Measurements from ENCODE around the gene KCNH4. TPM values are rescaled to one million over a fixed set of nuclear protein-coding genes. Genes with fewer than 3 reads are reported as not detected.

Gene KCNH4
- polyA plus RNA-seq (not detected in 3 replicates), polyA minus RNA-seq (0.06 TPM in 1 of 3 replicates, not detected in the others)
- polyA plus RNA-seq (2011; ENCODE audit: low read depth), result not detected
- polyA plus RNA-seq (2011; cell fraction: cytosol; rRNA removed), result 0.01 TPM in 1 of 2 replicates, not detected in the other
- polyA plus RNA-seq (2011; cell fraction: nucleus; rRNA removed), result not detected in 2 replicates
- not detected in 2 replicates for polyA plus RNA-seq (2012; ENCODE audit: low replicate concordance)
- not detected for polyA minus RNA-seq (2011; cell fraction: cytosol; rRNA and poly(A)+ RNA removed)
- polyA minus RNA-seq (2011; cell fraction: nucleus; rRNA and poly(A)+ RNA removed), result not detected in 2 replicates

GRCh38 chr17:42180922-42181850, at the start of gene KCNH4:
TSS of gene KCNH4 (minus strand) at chr17:42181142. CDS start at chr17:42180945, 197 bp downstream.
- Histone ChIP-seq H3K9me1 (ENCODE audit: control insufficient read depth, extremely low read depth, insufficient read depth, low read length) (no peaks in the 10 kb centered on the region), H3K36me3 (ENCODE audit: control insufficient read depth in 2 of 2, extremely low read depth in 1 of 2, insufficient read depth in 2 of 2, low read length in 2 of 2) (no peaks in the 10 kb centered on the region), H3K27me3 (ENCODE audit: control insufficient read depth, extremely low read depth, insufficient read depth, low read length) (peaks cover 60% of the 10 kb centered on the region), H2AFZ (ENCODE audit: control insufficient read depth, low read length) (no peak within 1 kb of the TSS), H3K4me1 (ENCODE audit: control insufficient read depth, extremely low read depth, insufficient read depth, low read length) (peaks cover 8% of the 10 kb centered on the region), H4K20me1 (ENCODE audit: control insufficient read depth, extremely low read depth, insufficient read depth, low read length) (no peaks in the 10 kb centered on the region), H3K4me3 (ENCODE audit: control insufficient read depth in 2 of 3, extremely low read depth in 1 of 3, insufficient read depth in 2 of 3, low read depth in 1 of 3, low read length in 3 of 3) (peak within 1 kb of the TSS in 1 of 3 experiments; percentile 12), H3K9ac (ENCODE audit: control insufficient read depth, extremely low read depth, insufficient read depth, low read length) (no peak within 1 kb of the TSS), H3K27ac (ENCODE audit: control insufficient read depth, insufficient read depth, low read length) (no peak within 1 kb of the TSS), H3K79me2 (ENCODE audit: control insufficient read depth, insufficient read depth, low read length) (no peaks in the 10 kb centered on the region), H3K4me2 (ENCODE audit: control insufficient read depth, extremely low read depth, insufficient read depth, low read depth, low read length) (peak within 1 kb of the TSS; percentile 22), H3K9me3 (ENCODE audit: control insufficient read depth, low read depth, low read length) (no peaks in the 10 kb centered on the region)
- DNase-seq (ENCODE audit: low read depth, low spot score) (peak; percentile 30), FAIRE-seq (no peak)
- dilution Hi-C loops (cut with MboI; ENCODE audit: extremely low pct_ligation_motif_present, low sequenced_read_pairs), result no loop called here
- TF ChIP-seq CTCF (optimal IDR thresholded peaks at IDR 0.05 in 1 of 3, IDR thresholded peaks at IDR 0.05 in 1 of 3, conservative IDR thresholded peaks at IDR 0.05 in 1 of 3; ENCODE audit: extremely low read depth in 1 of 3, insufficient read depth in 2 of 3, low read length in 3 of 3), result peak; percentile 31 to 62 (median 59)
- no peak for TF ChIP-seq EZH2 (IDR thresholded peaks at IDR 0.05; ENCODE audit: low read length)

- Histone ChIP-seq H3K27ac (ENCODE audit: control insufficient read depth, insufficient read depth, low read length) (no peak overlapping the region), H2AFZ (ENCODE audit: control insufficient read depth, low read length) (no peak overlapping the region), H3K4me2 (ENCODE audit: control insufficient read depth, extremely low read depth, insufficient read depth, low read depth, low read length) (no peak overlapping the region), H3K9ac (ENCODE audit: control insufficient read depth, extremely low read depth, insufficient read depth, low read length) (no peak overlapping the region), H4K20me1 (ENCODE audit: control insufficient read depth, extremely low read depth, insufficient read depth, low read length) (no peaks in the 10 kb centered on the region), H3K4me1 (ENCODE audit: control insufficient read depth, extremely low read depth, insufficient read depth, low read length) (no peaks in the 10 kb centered on the region), H3K36me3 (ENCODE audit: control insufficient read depth in 2 of 2, extremely low read depth in 1 of 2, insufficient read depth in 2 of 2, low read length in 2 of 2) (peaks cover 0 to 2% of the 10 kb centered on the region in 2 experiments), H3K9me1 (ENCODE audit: control insufficient read depth, extremely low read depth, insufficient read depth, low read length) (no peaks in the 10 kb centered on the region), H3K79me2 (ENCODE audit: control insufficient read depth, insufficient read depth, low read length) (no peaks in the 10 kb centered on the region), H3K9me3 (ENCODE audit: control insufficient read depth, low read depth, low read length) (no peaks in the 10 kb centered on the region), H3K27me3 (ENCODE audit: control insufficient read depth, extremely low read depth, insufficient read depth, low read length) (no peaks in the 10 kb centered on the region), H3K4me3 (ENCODE audit: control insufficient read depth in 2 of 3, extremely low read depth in 1 of 3, insufficient read depth in 2 of 3, low read depth in 1 of 3, low read length in 3 of 3) (no peak overlapping the region)
- dilution Hi-C loops (cut with MboI; ENCODE audit: extremely low pct_ligation_motif_present, low sequenced_read_pairs), result no loop called here
- DNase-seq (ENCODE audit: low read depth, low spot score), result no peak
- no peak for FAIRE-seq
- no peak for TF ChIP-seq CTCF (optimal IDR thresholded peaks at IDR 0.05 in 1 of 3, IDR thresholded peaks at IDR 0.05 in 1 of 3, conservative IDR thresholded peaks at IDR 0.05 in 1 of 3; ENCODE audit: extremely low read depth in 1 of 3, insufficient read depth in 2 of 3, low read length in 3 of 3)
- no peak for TF ChIP-seq EZH2 (IDR thresholded peaks at IDR 0.05; ENCODE audit: low read length)
These were observed 49.3 kb upstream of the KCNH4 start for GRCh38 chr17:42230225-42230624.
